Right lobe of liver (tissue), 6 donors: ENCODE measurements around the gene DLG2. TPM values are rescaled to one million over a fixed set of nuclear protein-coding genes. Genes with fewer than 3 reads are reported as not detected.

Experiments used
- ATAC-seq, 4 donors: fragments of 200-7000 bp; cut with Tn5 transposase; one replicate each; pipeline ENCODE4 v1.9.1; 2020; ENCODE audit warnings: mild to moderate bottlenecking in 4 of 4, moderate library complexity in 4 of 4
- DNase-seq, 3 donors: peaks; one replicate each; pipeline ENCODE4 v3.0.0-alpha.2; 2020
- H3K27ac ChIP-seq, 3 donors: fragments of 200-600 bp; one replicate each; pipeline ENCODE4 v1.8.0; 2022
- H3K27me3 ChIP-seq, 2 donors: fragments of 200-600 bp; one replicate each; pipeline ENCODE4 v1.8.0; 2022
- H3K36me3 ChIP-seq, 4 donors: fragments of 200-600 bp; sonication (generic) in 1 of 4; one replicate each; pipeline versions ENCODE4 v1.5.1 to v1.8.0; 2017 to 2022; ENCODE audit warnings: control low read depth in 1 of 4
- H3K4me1 ChIP-seq, 4 donors: fragments of 200-600 bp; sonication (generic) in 1 of 4; one replicate each; pipeline versions ENCODE4 v1.5.1 to v1.8.0; 2017 to 2022; ENCODE audit warnings: control low read depth in 1 of 4
- H3K4me3 ChIP-seq, 3 donors: fragments of 200-600 bp; one replicate each; pipeline ENCODE4 v1.8.0; 2022
- H3K9me3 ChIP-seq, 4 donors: fragments of 200-600 bp; sonication (generic) in 1 of 4; one replicate each; pipeline versions ENCODE4 v1.5.1 to v1.8.0; 2017 to 2022; ENCODE audit warnings: control low read depth in 1 of 4
- CTCF ChIP-seq, 4 donors: fragments of 200-600 bp in 3 of 4; fragments of 450-650 bp in 1 of 4; IDR thresholded peaks; one replicate each; pipeline versions ENCODE4 v1.5.1 to v1.8.0; 2016 to 2022; ENCODE audit warnings: antibody characterized with exemption in 4 of 4, mild to moderate bottlenecking in 2 of 4
- POLR2A ChIP-seq: fragments of 450-650 bp; IDR thresholded peaks from one replicate; pipeline ENCODE4 v1.6.1; 2017; ENCODE audit warnings: antibody characterized with exemption, mild to moderate bottlenecking
- WGBS: methylation state at CpG from one replicate; pipeline ENCODE4 v1.1.6; 2018; ENCODE audit warnings: low coverage, low lambda C conversion rate; ENCODE audit not compliant: insufficient coverage; ENCODE audit errors: missing lambda C conversion rate; 5-methylcytosine and 5-hydroxymethylcytosine counted together
- intact Hi-C, 2 donors: fragments of 100-400 bp; cut with DNase I; formaldehyde crosslinking; loops; one replicate each; pipeline versions ENCODE4 v1.11.2 to v1.14.1; 2022
- total RNA-seq, 6 experiments: library from RNA; depleted of rRNA in 2 of 6; stranded (reverse); fragments of >200 nt in 2 of 6; fragmentation: NEBNext Ultra II Directional in 3 of 6; extraction: Animal tissue kit (Norgen Biotek cat#: 25700) in 3 of 6; gene quantifications; one replicate each; pipeline versions ENCODE4 v1.1.0 to v1.2.4, GENCODE V29; 2016 to 2023
- donor health status: DM: no; HTN: yes; CAD: no.
- donor health status: DM: no; HTN: no; CAD: no.
- donor health status: DM: no; HTN: no; CAD: no.
- donor health status: DM: no; HTN: yes; CAD: no.
- donor health status: DM: no; HTN: yes; CAD: no.

The DLG2 gene
- total RNA-seq, 6 experiments from 2014 or later, result 1.2 to 6.4 (median 2.5) TPM

DNA sequence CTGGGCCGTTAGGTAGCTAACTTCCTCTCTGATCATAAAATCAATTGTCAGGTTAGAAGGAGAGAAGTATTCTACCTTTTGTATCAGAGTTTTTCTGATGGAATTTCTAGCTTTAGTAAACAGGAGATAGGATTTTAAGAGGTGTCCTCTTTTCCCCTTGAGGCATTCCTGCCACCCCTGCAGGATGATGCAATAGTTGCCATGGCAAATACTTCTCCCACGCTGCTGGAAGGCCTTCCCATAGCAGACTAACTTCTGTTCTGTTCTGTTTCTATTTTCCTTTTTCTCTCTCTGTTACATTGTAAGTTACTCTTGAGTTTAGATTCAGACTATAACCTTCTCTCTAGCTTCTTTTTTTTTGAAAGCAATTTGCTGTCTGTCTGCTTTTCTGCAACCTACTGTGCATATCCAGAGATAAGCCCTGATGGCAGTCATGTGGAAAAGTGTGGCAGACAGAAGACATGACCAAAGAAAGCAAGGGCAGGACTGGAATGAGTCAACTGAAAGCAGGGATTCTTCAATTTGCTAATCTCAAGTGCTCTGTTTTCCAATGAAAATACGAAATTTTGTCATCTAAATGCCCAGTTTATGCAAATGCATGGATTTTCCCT, 679.1 kb downstream of the DLG2 start:
- H3K36me3 ChIP-seq, result no peaks in the 10 kb centered on the region
- intact Hi-C loops, result no loop called here
- TF ChIP-seq POLR2A, result no peak
- TF ChIP-seq CTCF (IDR thresholded peaks at IDR 0.05), result no peak
- WGBS, result 42% methylated on average over 3 of the region's 3 CpGs
- H3K9me3 ChIP-seq, result no peaks in the 10 kb centered on the region
- peak in 2 of 4 donors; percentile 23 to 36 for ATAC-seq
- DNase-seq, result no peak
- no peak overlapping the region for H3K4me3 ChIP-seq
- no peaks in the 10 kb centered on the region for H3K4me1 ChIP-seq
- H3K27me3 ChIP-seq, result no peaks in the 10 kb centered on the region
- no peak overlapping the region for H3K27ac ChIP-seq

- no peak overlapping the region for H3K4me3 ChIP-seq
- no peak for ATAC-seq
- H3K36me3 ChIP-seq, result no peaks in the 10 kb centered on the region
- TF ChIP-seq CTCF (IDR thresholded peaks at IDR 0.05) (no peak), POLR2A (no peak)
- no peaks in the 10 kb centered on the region for H3K4me1 ChIP-seq
- 74% methylated on average over 3 of the region's 3 CpGs for WGBS
- intact Hi-C loops, result no loop called here
- H3K9me3 ChIP-seq, result no peaks in the 10 kb centered on the region
- no peak overlapping the region for H3K27ac ChIP-seq
- H3K27me3 ChIP-seq, result no peaks in the 10 kb centered on the region
- no peak for DNase-seq
Observed at GRCh38 chr11:84947070-84947469, 680.1 kb downstream of the DLG2 start.

GRCh38 chr11:84930863-84931262, 696.3 kb downstream of the DLG2 start:
- Histone ChIP-seq H3K27ac (no peak overlapping the region), H3K27me3 (no peaks in the 10 kb centered on the region), H3K36me3 (no peaks in the 10 kb centered on the region), H3K4me1 (peaks cover 0 to 2% (median 0%) of the 10 kb centered on the region in 4 donors), H3K4me3 (no peak overlapping the region), H3K9me3 (no peaks in the 10 kb centered on the region)
- WGBS, result 29% methylated on average over 1 of the region's 1 CpG
- DNase-seq (no peak), ATAC-seq (no peak)
- intact Hi-C loops, result no loop called here
- TF ChIP-seq POLR2A, result no peak
- no peak for TF ChIP-seq CTCF (IDR thresholded peaks at IDR 0.05)

DNA sequence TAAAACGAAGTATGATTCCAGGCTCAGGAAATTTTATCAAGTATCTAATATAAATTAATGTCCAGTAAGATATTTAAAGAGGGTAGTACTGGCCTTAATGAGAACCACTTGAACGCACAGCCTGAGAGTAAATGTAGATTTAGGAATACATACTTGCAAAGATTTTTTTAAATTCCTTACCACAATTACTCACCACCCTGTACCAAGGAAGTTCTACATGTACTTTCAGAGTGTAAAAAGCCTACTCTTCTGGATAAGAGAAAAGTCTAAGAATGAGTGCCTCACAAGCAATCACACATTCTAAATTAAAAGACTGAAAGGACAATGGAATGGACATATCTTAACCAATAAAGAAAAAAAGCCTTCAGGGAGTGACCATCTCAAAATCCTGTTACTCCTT, 697.4 kb downstream of the DLG2 start:
- no peak overlapping the region for H3K4me3 ChIP-seq
- no peaks in the 10 kb centered on the region for H3K27me3 ChIP-seq
- TF ChIP-seq POLR2A, result no peak
- TF ChIP-seq CTCF (IDR thresholded peaks at IDR 0.05), result no peak
- no peak overlapping the region for H3K27ac ChIP-seq
- H3K9me3 ChIP-seq, result no peaks in the 10 kb centered on the region
- DNase-seq (no peak), ATAC-seq (no peak)
- H3K36me3 ChIP-seq, result no peaks in the 10 kb centered on the region
- intact Hi-C loops, result no loop called here
- WGBS, result 57% methylated on average over 2 of the region's 2 CpGs
- H3K4me1 ChIP-seq, result peaks cover 0 to 2% (median 0%) of the 10 kb centered on the region in 4 donors
